ENCODE data around the gene ATF6.

DNA sequence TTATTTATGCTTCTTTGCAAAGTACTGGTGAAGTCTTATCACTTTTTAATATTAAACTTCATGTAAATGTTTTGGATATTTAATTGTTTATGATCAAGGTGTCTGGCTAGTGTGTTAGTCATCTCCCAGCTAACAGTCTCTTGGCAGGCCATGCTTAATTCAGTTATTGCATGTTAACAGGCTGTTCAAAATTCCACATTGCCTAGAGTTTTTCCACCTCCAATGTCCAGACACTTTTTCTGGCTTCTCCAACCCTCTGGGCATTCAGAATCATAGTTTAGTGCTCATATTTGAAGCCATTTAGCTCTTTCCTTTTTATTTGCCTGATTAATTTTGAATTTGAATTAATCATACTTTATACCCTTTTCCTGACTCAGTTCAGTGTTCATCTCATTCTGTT is 188.3 kb downstream of the ATF6 start:
- TF ChIP-seq POLR2A (IDR thresholded peaks at IDR 0.05; ENCODE audit: borderline replicate concordance, extremely low read depth, insufficient read depth, insufficient read length) (no peak), RAD21 (IDR thresholded peaks at IDR 0.05; ENCODE audit: low read depth) (no peak), ZNF274 (IDR thresholded peaks at IDR 0.05; ENCODE audit: low read depth, low read length) (no peak), POLR2AphosphoS5 (IDR thresholded peaks at IDR 0.05; ENCODE audit: low read depth, low read length) (no peak), YY1 (IDR thresholded peaks at IDR 0.05; ENCODE audit: extremely low read depth, insufficient replicate concordance, low read depth, low read length) (no peak), ZBTB33 (IDR thresholded peaks at IDR 0.05; ENCODE audit: extremely low read depth, insufficient replicate concordance, low read length) (no peak), CEBPB (IDR thresholded peaks at IDR 0.05; ENCODE audit: low read depth) (no peak), EZH2phosphoT487 (IDR thresholded peaks at IDR 0.05; ENCODE audit: borderline replicate concordance) (no peak), EZH2 (IDR thresholded peaks at IDR 0.05) (no peak), SIN3A (IDR thresholded peaks at IDR 0.05; ENCODE audit: low read depth) (no peak), SP1 (IDR thresholded peaks at IDR 0.05; ENCODE audit: low read depth) (no peak), JUND (IDR thresholded peaks at IDR 0.05) (no peak)
- TF ChIP-seq, protein P1, sequence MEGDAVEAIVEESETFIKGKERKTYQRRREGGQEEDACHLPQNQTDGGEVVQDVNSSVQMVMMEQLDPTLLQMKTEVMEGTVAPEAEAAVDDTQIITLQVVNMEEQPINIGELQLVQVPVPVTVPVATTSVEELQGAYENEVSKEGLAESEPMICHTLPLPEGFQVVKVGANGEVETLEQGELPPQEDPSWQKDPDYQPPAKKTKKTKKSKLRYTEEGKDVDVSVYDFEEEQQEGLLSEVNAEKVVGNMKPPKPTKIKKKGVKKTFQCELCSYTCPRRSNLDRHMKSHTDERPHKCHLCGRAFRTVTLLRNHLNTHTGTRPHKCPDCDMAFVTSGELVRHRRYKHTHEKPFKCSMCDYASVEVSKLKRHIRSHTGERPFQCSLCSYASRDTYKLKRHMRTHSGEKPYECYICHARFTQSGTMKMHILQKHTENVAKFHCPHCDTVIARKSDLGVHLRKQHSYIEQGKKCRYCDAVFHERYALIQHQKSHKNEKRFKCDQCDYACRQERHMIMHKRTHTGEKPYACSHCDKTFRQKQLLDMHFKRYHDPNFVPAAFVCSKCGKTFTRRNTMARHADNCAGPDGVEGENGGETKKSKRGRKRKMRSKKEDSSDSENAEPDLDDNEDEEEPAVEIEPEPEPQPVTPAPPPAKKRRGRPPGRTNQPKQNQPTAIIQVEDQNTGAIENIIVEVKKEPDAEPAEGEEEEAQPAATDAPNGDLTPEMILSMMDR (IDR thresholded peaks at IDR 0.05 in 2 of 3, conservative IDR thresholded peaks at IDR 0.05 in 1 of 3; ENCODE audit: borderline replicate concordance in 1 of 3, insufficient read depth in 1 of 3, low read depth in 2 of 3, low read length in 2 of 3), result no peak
- TF ChIP-seq, protein P2, sequence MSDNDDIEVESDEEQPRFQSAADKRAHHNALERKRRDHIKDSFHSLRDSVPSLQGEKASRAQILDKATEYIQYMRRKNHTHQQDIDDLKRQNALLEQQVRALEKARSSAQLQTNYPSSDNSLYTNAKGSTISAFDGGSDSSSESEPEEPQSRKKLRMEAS (IDR thresholded peaks at IDR 0.05), result no peak

Data from HCT116 (cell line).